ENCODE measurements around the gene STMN3. TPM values are rescaled to one million over a fixed set of nuclear protein-coding genes. Genes with fewer than 3 reads are reported as not detected.

STMN3 gene
- polyA plus RNA-seq, 1 of the 3 experiments (the other 2 are of a cell fraction) = 111 TPM

- WGBS (ENCODE audit: low lambda C conversion rate) = 85% methylated on average over 29 of the region's 33 CpGs
- Histone ChIP-seq H4K20me1 (ENCODE audit: insufficient read depth) (no peaks in the 10 kb centered on the region), H2AFZ (ENCODE audit: low read depth) (no peak overlapping the region), H3K9ac (no peak overlapping the region), H3K4me3 (ENCODE audit: low read depth in 2 of 2, low read length in 1 of 2) (no peak overlapping the region), H3K27me3 (ENCODE audit: insufficient read depth) (no peaks in the 10 kb centered on the region), H3K9me3 (no peaks in the 10 kb centered on the region), H3F3A (replicated peaks; ENCODE audit: insufficient read depth) (peaks cover 2% of the 10 kb centered on the region), H3K4me2 (no peak overlapping the region), H3K36me3 (replicated peaks in 1 of 2; ENCODE audit: control insufficient read depth in 1 of 2, insufficient read depth in 2 of 2, low read length in 1 of 2) (peaks cover 6 to 20% of the 10 kb centered on the region in 2 experiments), H3K4me1 (ENCODE audit: control insufficient read depth in 1 of 2, insufficient read depth in 2 of 2, low read depth in 1 of 2, low read length in 1 of 2) (no peaks in the 10 kb centered on the region), H3K79me2 (ENCODE audit: insufficient read depth) (no peaks in the 10 kb centered on the region), H3K27ac (ENCODE audit: low read depth in 2 of 2, low read length in 1 of 2) (no peak overlapping the region), H3K9me2 (no peaks in the 10 kb centered on the region)
- POLR2A ChIA-PET = interaction anchor here (1.1 to 1.2 kb wide), 3 partner anchors 11 to 55 kb away, joined by 3 to 4 read pairs (median 3); partner anchors contain the start of genes HELZ2 and STMN3
- CTCF ChIA-PET = interaction anchor here (1.1 to 1.5 kb wide), 2 partner anchors 18 to 61 kb away, joined by 4 to 6 read pairs; partner anchors contain the start of gene PTK6
- no peak for TF ChIP-seq TAF1 (IDR thresholded peaks at IDR 0.05; ENCODE audit: borderline replicate concordance, low read depth, low read length)
- no peak for TF ChIP-seq MEF2A (IDR thresholded peaks at IDR 0.05; ENCODE audit: borderline replicate concordance, low read depth)
- TF ChIP-seq, protein P1, sequence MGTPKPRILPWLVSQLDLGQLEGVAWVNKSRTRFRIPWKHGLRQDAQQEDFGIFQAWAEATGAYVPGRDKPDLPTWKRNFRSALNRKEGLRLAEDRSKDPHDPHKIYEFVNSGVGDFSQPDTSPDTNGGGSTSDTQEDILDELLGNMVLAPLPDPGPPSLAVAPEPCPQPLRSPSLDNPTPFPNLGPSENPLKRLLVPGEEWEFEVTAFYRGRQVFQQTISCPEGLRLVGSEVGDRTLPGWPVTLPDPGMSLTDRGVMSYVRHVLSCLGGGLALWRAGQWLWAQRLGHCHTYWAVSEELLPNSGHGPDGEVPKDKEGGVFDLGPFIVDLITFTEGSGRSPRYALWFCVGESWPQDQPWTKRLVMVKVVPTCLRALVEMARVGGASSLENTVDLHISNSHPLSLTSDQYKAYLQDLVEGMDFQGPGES (IDR thresholded peaks at IDR 0.05; ENCODE audit: low read depth, low read length) = no peak
- no peak for TF ChIP-seq RFX5 (IDR thresholded peaks at IDR 0.05; ENCODE audit: low read length)
- TF ChIP-seq FOXJ3 (CRISPR knock-in tag; IDR thresholded peaks at IDR 0.05) = no peak
- DNase-seq = no peak
Measured at GRCh38 chr20:63598479-63599395, 54.5 kb downstream of the STMN3 start.

GRCh38 chr20:63597651-63598478, 55.4 kb downstream of the STMN3 start:
- ChIA-PET CTCF (no interaction called here), POLR2A (interaction anchor here (1.2 kb wide), 1 partner anchor 10 kb away, joined by 3 read pairs; no protein-coding TSS in a partner anchor)
- Histone ChIP-seq H3K79me2 (ENCODE audit: insufficient read depth) (no peaks in the 10 kb centered on the region), H2AFZ (ENCODE audit: low read depth) (no peak overlapping the region), H3F3A (replicated peaks; ENCODE audit: insufficient read depth) (peaks cover 2% of the 10 kb centered on the region), H3K27ac (ENCODE audit: low read depth in 2 of 2, low read length in 1 of 2) (no peak overlapping the region), H3K9ac (no peak overlapping the region), H3K4me1 (ENCODE audit: control insufficient read depth in 1 of 2, insufficient read depth in 2 of 2, low read depth in 1 of 2, low read length in 1 of 2) (no peaks in the 10 kb centered on the region), H3K9me3 (no peaks in the 10 kb centered on the region), H3K4me3 (ENCODE audit: low read depth in 2 of 2, low read length in 1 of 2) (no peak overlapping the region), H4K20me1 (ENCODE audit: insufficient read depth) (no peaks in the 10 kb centered on the region), H3K4me2 (no peak overlapping the region), H3K36me3 (replicated peaks in 1 of 2; ENCODE audit: control insufficient read depth in 1 of 2, insufficient read depth in 2 of 2, low read length in 1 of 2) (peaks cover 6 to 18% of the 10 kb centered on the region in 2 experiments), H3K9me2 (no peaks in the 10 kb centered on the region), H3K27me3 (ENCODE audit: insufficient read depth) (no peaks in the 10 kb centered on the region)
- no peak for DNase-seq
- TF ChIP-seq ELF1 (IDR thresholded peaks at IDR 0.05) (no peak), EP300 (IDR thresholded peaks at IDR 0.05; ENCODE audit: borderline replicate concordance in 1 of 2, low read depth in 1 of 2, low read length in 1 of 2) (no peak), RCOR1 (IDR thresholded peaks at IDR 0.05; ENCODE audit: low read length) (no peak)
- TF ChIP-seq, protein P1 (IDR thresholded peaks at IDR 0.05; ENCODE audit: low read depth, low read length) = no peak
- 89% methylated on average over 19 of the region's 23 CpGs for WGBS (ENCODE audit: low lambda C conversion rate)
